Aorta (tissue), 5 donors: ENCODE results near the gene SPATS1. TPM values are rescaled to one million over a fixed set of nuclear protein-coding genes. Genes with fewer than 3 reads are reported as not detected.

Experiments used
- ATAC-seq: fragments of 200-7000 bp; cut with Tn5 transposase; one replicate; pipeline ENCODE4 v1.9.1; 2022; ENCODE audit warnings: moderate library complexity; ENCODE audit not compliant: low FRiP score
- DNase-seq, 2 donors: peaks; one replicate each; pipeline ENCODE4 v3.0.0-alpha.2; 2020
- H3K27ac ChIP-seq, 2 donors: one replicate each; pipeline ENCODE4 v1.5.1; 2013; ENCODE audit warnings: low read length in 2 of 2, mild to moderate bottlenecking in 2 of 2, moderate library complexity in 2 of 2, control low read depth in 1 of 2, inconsistent platforms in 1 of 2, low read depth in 1 of 2
- H3K27me3 ChIP-seq, 2 donors: one replicate each; pipeline ENCODE4 v1.6.1; 2013; ENCODE audit warnings: control low read depth in 1 of 2, low read length in 1 of 2, mild to moderate bottlenecking in 1 of 2, moderate library complexity in 1 of 2; ENCODE audit not compliant: insufficient read depth in 2 of 2, control insufficient read depth in 1 of 2
- H3K36me3 ChIP-seq, 2 donors: one replicate each; pipeline ENCODE4 v1.6.1; 2013; ENCODE audit warnings: control low read depth in 1 of 2, low read length in 1 of 2, mild to moderate bottlenecking in 1 of 2; ENCODE audit not compliant: insufficient read depth in 2 of 2, control insufficient read depth in 1 of 2
- H3K4me1 ChIP-seq, 2 donors: one replicate each; pipeline ENCODE4 v1.6.1; 2013; ENCODE audit warnings: low read length in 2 of 2, control low read depth in 1 of 2, mild to moderate bottlenecking in 1 of 2, moderate library complexity in 1 of 2; ENCODE audit not compliant: insufficient read depth in 2 of 2, control insufficient read depth in 1 of 2
- H3K4me3 ChIP-seq, 2 donors: one replicate each; pipeline ENCODE4 v1.5.1; 2013; ENCODE audit warnings: low read length in 2 of 2, control low read depth in 1 of 2, mild to moderate bottlenecking in 1 of 2
- H3K9me3 ChIP-seq: one replicate; pipeline ENCODE4 v1.6.1; 2013; ENCODE audit warnings: mild to moderate bottlenecking, low read length; ENCODE audit not compliant: control insufficient read depth
- WGBS, 2 donors: extraction: QIAGEN DNeasy Blood & Tissue Kit; methylation state at CpG; one replicate each; pipeline ENCODE4 v1.1.7; 2013; 5-methylcytosine and 5-hydroxymethylcytosine counted together
- intact Hi-C, 2 donors: fragments of 100-400 bp; cut with DNase I; formaldehyde crosslinking; loops; one replicate each; pipeline versions ENCODE4 v1.14.2 to v1.15.0; 2022
- long read RNA-seq, 2 donors: library from polyadenylated mRNA; unstranded; transcript quantifications; one replicate each; pipeline ENCODE4 v2.0.0, GENCODE V29; 2020 to 2021
- polyA plus RNA-seq, 2 donors: library from polyadenylated mRNA; stranded (reverse); fragments of 200-250 nt; gene quantifications; one replicate each; pipeline ENCODE4 v1.2.3, GENCODE V29; 2013
- total RNA-seq, 2 donors: library from RNA; stranded (reverse); fragmentation: NEBNext Ultra II Directional; extraction: Animal tissue kit (Norgen Biotek cat#: 25700); gene quantifications; one replicate each; pipeline ENCODE4 v1.2.1, GENCODE V29; 2021
- donor health status: healthy with polysubstance abuse.
- donor health status: Bipolar disorder and iron deficiency.
- donor health status: DM: no; HTN: no; CAD: no.
- donor health status: DM: no; HTN: no; CAD: no.
- donor health status: DM: yes; HTN: yes; CAD: no.

Gene SPATS1, protein sequence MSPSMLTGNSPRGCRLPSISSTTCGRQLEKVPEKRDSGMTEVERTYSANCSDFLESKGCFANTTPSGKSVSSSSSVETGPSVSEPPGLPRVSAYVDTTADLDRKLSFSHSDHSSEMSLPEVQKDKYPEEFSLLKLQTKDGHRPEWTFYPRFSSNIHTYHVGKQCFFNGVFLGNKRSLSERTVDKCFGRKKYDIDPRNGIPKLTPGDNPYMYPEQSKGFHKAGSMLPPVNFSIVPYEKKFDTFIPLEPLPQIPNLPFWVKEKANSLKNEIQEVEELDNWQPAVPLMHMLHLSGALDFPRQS
- total RNA-seq: not detected
- not detected for polyA plus RNA-seq
- long read RNA-seq, donor 1: 0 reads
- long read RNA-seq, donor 2: 0 reads

DNA sequence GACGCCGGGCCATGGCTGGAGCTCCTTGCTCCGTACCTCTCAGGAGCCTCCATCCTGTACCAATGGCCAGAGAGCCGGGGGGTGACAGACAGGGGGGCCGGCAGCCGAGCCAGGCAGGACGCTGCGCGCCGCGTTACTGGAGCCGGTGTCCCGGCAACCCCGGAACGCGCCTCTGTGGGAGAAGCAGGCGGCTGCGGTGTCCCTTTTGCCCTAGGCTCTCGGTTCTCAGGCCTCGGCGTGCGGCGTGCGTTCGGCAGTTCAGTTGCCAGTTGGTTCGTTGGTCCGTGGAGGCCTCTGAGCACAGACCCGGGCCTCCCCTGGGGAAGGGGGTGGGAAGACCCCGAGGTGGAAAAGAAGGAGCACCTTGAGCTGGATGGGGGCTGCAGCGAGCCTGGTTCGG is at the start of gene SPATS1:
SPATS1 (plus strand) TSS at position 162 of the 400 bp plus-strand sequence. CDS start 446 bp downstream, outside the sequence.
- Histone ChIP-seq H3K36me3 (no peaks in the 10 kb centered on the region), H3K4me1 (no peaks in the 10 kb centered on the region), H3K9me3 (no peaks in the 10 kb centered on the region), H3K27ac (no peak within 1 kb of the TSS), H3K4me3 (no peak within 1 kb of the TSS), H3K27me3 (no peaks in the 10 kb centered on the region)
- WGBS, 2 donors: 3 to 5% methylated on average over 31 of the region's 31 CpGs
- intact Hi-C loops: no loop called here
- ATAC-seq (peak; percentile 40), DNase-seq (peak; percentile 66 to 76)

DNA sequence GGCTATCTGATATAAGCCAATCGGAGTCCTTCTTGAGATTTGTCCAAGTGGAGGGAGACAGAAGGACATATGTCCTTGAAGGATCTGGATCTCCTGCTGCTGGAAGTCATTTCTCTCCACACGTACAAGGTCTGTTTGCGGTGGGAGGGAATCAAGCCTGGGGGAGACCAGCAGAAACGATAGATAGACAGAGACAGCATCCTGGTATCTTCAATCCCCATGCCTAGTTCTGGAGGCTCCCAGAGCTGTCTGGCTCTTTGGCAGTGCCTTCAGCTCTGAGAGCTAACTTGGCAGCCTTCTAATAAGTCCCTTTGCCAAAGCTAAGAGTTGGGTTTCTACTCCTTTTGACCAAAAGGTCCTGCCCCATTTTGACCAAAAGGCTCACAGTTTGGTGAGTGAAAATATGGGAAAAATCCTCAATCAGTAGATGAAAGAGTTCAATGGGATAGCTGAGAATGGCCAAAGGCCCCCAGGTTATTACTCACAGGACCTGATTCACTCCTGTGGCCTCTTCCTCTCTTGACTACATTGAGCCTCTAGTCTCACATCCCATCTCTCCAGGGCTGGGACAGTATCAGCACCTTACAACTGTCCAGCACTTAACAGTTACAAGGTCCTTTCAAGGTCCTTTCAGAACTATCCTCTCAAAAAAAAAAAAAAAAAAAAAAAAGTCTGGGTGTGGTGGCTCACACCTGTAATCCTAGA is 49.6 kb upstream of the SPATS1 start:
- ATAC-seq: no peak
- intact Hi-C loops: no loop called here
- WGBS, 2 donors: 71 to 78% methylated on average over 4 of the region's 4 CpGs
- H3K27ac ChIP-seq: no peak overlapping the region
- no peaks in the 10 kb centered on the region for H3K4me1 ChIP-seq
- H3K27me3 ChIP-seq: no peaks in the 10 kb centered on the region
- H3K36me3 ChIP-seq: no peaks in the 10 kb centered on the region
- peak in 1 of 2 donors; percentile 12 for DNase-seq
- H3K4me3 ChIP-seq: no peak overlapping the region
- H3K9me3 ChIP-seq: no peaks in the 10 kb centered on the region

DNA sequence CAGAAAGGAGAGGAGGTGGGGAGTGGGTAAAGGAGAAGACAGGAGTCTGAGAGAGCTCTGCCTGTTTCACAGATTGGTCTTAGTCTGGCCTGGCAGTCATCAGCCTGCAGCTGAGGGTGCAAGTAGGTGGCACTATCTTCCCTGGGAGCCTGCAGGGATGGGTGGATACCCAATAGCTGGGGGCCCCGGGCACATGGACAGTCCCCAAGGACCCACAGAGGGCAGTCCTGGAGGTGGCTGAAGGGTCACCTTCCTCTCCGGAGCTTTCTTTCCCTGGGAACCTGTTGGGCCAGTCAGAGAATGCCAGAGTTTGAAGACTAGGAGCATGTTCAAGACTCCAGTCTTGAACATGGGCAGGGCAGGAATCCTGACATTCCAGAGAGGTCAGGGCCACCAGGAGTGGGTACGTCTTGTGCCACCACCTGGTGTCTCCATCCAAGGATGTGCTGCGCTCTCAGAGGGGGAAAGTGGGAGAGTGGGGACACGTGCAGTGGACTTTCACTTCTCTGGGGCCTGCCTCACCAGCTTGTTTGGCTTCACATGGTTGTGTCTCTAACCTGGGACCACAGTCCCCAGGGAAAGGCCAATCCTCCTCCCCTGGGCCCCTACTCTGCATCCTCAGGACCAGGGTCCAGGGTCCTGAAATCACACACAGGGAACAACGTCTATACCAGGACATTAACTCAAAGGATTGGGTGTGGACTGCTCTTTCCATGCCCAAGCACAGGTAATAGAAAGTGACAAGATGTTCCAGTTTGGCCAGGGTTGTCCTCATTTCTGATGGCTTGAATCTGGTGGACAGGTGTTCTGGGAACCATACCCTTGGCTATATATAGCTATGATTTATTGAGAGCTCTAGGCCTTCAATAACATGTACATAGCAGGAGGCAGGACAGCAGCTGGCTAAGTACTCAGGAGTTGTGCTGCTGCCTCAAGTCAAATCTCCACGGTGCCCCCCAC is 47.3 kb upstream of the SPATS1 start:
- Histone ChIP-seq H3K27ac (no peak overlapping the region), H3K27me3 (no peaks in the 10 kb centered on the region), H3K36me3 (no peaks in the 10 kb centered on the region), H3K4me3 (no peak overlapping the region), H3K4me1 (no peaks in the 10 kb centered on the region), H3K9me3 (no peaks in the 10 kb centered on the region)
- intact Hi-C loops: no loop called here
- ATAC-seq (no peak), DNase-seq (peak in 1 of 2 donors; percentile 37)
- WGBS, 2 donors: 69 to 74% methylated on average over 7 of the region's 7 CpGs

DNA sequence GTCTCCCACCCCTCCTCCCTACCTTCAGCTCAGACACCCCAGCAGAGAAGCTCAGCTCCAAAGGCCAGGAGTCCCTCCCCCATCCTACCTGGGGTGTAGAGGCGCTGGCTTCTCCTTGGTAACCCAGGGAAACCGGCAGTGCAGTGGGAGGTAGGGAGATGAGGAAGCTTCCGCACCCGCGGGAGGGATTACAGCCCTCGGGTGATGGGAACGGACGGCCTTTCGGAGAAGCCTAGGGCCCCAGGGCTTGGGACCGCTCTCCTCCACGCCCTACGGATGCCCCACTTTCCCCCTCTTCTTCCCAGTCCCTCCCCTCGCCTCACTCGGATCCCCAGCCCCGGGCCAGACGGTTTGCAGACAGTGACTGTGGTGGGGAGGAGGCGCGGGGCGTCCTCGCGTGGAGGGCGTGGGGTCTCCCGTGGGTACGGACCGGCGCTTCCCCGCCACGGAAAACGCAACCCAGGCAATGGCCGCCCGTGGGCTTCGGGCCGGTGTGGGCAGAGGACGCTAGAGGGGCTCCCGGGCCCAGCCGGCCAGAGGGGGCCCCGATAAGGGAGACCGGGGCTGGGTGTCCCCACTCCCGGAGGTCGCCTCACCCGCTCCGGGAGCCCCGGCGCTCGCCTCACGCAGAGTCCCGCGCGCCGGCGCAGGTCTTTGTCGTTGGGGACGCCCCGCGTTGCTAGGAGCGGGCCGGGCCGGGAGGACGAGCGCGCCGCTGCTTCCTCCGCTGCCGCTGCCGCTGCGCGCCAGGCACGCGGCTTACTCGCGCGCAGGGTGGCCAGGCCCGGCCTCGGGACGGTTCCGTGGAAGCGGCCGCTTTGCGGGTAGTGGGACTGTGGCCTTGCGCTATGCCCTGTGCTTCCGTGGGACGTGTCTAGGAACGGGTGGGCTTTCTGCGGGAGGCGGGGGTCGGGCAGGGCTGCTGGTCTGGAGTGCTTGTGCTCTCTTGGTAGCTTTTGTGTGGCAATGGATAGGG is 45.1 kb upstream of the SPATS1 start:
- H3K4me3 ChIP-seq: no peak overlapping the region
- intact Hi-C loops: no loop called here
- WGBS, 2 donors: 0 to 1% methylated on average over 62 to 86 of the region's 86 CpGs
- H3K27ac ChIP-seq: no peak overlapping the region
- DNase-seq: peak in 1 of 2 donors; percentile 80
- no peaks in the 10 kb centered on the region for H3K9me3 ChIP-seq
- ATAC-seq: peak; percentile 59
- H3K4me1 ChIP-seq: no peaks in the 10 kb centered on the region
- H3K36me3 ChIP-seq: peaks cover 0 to 2% of the 10 kb centered on the region in 2 donors
- H3K27me3 ChIP-seq: no peaks in the 10 kb centered on the region

DNA sequence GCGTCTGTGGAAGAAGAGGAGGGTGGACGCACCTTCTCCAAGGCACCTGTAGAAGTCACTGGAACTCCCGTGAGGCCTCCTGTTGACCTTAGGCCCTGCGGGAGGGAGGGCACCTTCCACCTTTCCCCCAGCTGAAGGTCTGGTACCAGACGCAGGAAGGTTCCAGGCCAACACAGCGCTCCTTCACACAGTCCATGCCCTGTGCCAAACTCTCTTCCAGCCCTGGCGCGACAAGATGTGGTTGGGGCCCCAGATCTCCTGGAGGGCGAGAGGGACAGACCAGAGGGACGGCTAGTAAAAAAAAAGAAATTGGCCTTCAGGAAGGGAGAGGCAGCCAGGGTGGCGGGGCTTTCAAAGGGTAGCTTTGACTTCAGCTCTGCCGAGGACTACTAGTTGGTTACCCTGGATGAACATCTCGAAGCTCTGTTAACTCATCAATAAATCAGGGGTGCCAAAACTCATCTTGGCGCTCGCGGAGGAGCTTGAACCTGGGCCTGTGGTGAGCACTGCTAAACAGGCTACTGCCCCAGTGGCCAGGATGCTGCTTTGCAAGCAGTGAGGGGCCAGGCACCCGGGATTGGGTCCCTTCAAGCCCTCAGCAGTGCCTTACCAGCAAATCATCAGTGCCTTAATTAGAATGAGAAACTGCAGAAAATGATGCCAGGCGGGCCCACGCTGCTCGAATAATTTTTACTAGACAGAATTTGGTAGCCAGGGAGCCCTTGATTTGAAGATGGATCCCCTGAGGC is 44.2 kb upstream of the SPATS1 start:
- Histone ChIP-seq H3K27ac (no peak overlapping the region), H3K4me1 (no peaks in the 10 kb centered on the region), H3K9me3 (no peaks in the 10 kb centered on the region), H3K36me3 (peaks cover 0 to 2% of the 10 kb centered on the region in 2 donors), H3K4me3 (no peak overlapping the region), H3K27me3 (no peaks in the 10 kb centered on the region)
- ATAC-seq (no peak), DNase-seq (peak in 1 of 2 donors; percentile 57)
- intact Hi-C loops: no loop called here
- 28 to 31% methylated on average over 20 of the region's 20 CpGs for WGBS, 2 donors

DNA sequence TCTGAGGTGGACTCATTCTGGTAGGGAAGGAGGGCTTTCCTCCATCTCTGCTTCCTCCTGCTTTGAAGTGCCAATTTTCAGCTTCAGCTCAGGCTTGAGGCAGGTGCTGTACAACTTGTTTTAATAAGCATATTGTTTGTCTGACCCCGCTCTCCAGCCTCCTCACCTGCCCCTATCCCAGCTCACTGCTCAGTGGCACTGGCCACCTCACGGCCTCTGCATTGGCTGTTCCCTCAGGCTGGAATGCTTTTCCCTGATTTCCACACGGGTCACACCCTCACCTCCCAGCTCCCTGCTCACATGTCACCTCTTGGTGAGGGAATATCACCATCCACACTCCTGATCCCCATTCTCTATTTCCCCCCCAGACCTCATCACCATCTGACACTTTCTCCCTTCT is 43.6 kb upstream of the SPATS1 start:
- no peak overlapping the region for H3K27ac ChIP-seq
- no peaks in the 10 kb centered on the region for H3K9me3 ChIP-seq
- WGBS, 2 donors: 86 to 87% methylated on average over 3 of the region's 3 CpGs
- H3K4me1 ChIP-seq: no peaks in the 10 kb centered on the region
- peaks cover 0 to 2% of the 10 kb centered on the region in 2 donors for H3K36me3 ChIP-seq
- no peak overlapping the region for H3K4me3 ChIP-seq
- ATAC-seq (no peak), DNase-seq (peak in 1 of 2 donors; percentile 44)
- intact Hi-C loops: no loop called here
- H3K27me3 ChIP-seq: no peaks in the 10 kb centered on the region

DNA sequence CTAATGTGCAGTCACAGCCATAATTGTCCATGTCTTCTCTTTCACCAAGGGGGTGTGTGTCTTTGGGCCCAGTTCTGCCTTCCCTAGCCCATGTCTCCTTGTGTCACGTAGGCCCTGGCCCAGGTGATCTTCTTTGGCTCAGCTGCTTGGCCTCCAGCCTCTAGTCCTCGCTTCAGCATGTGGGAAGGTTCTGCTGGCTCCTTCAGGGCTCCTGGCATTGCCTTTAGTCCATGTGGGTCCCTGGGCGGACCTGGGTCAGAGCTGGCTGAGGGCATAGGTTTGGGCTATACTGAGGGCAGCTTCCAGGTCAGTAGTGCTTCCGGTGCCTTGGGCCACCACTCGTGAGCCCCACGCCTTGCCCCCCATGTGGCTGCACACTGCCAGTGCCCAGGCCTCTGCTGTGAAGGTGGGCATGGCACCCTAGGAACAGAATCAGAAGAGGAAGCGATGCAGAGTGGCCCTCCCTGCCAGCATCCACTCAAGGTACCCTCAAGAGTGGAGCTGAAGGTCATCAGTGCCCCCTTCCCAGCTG is 42.1 kb upstream of the SPATS1 start:
- Histone ChIP-seq H3K27ac (no peak overlapping the region), H3K27me3 (no peaks in the 10 kb centered on the region), H3K4me1 (no peaks in the 10 kb centered on the region), H3K4me3 (no peak overlapping the region), H3K9me3 (no peaks in the 10 kb centered on the region), H3K36me3 (peaks cover under 1 to 2% of the 10 kb centered on the region in 2 donors)
- intact Hi-C loops: loop anchor here in 1 of 2 donors (5.0 kb wide), 1 partner anchor 33 kb away; the partner anchor contains the start of gene NFKBIE
- ATAC-seq (no peak), DNase-seq (peak in 1 of 2 donors; percentile 44)
- WGBS, 2 donors: 84 to 89% methylated on average over 7 of the region's 7 CpGs
